Keratinocyte (primary cell): ENCODE measurements around the gene PREB. TPM values are rescaled to one million over a fixed set of nuclear protein-coding genes. Genes with fewer than 3 reads are reported as not detected.

ENCODE experiments used
- DNase-seq: peaks from one replicate; pipeline ENCODE4 v3.0.0-alpha.2; 2011; ENCODE audit warnings: low read depth, missing footprints, low spot score
- FAIRE-seq: peaks from 2 replicates; lab custom pipeline; 2011; peaks lifted over from hg19 to GRCh38; lab: Jason Lieb, UNC
- H2AFZ ChIP-seq: 2 replicates; pipeline ENCODE4 v1.6.0; 2012; ENCODE audit warnings: low read length, control low read depth, inconsistent platforms; ENCODE audit not compliant: control insufficient read depth
- H3K27ac ChIP-seq: 2 replicates; pipeline ENCODE4 v1.5.1; 2011; ENCODE audit warnings: low read length; ENCODE audit not compliant: control insufficient read depth, insufficient read depth
- H3K27me3 ChIP-seq: 3 replicates; pipeline ENCODE4 v1.6.0; 2011; ENCODE audit warnings: low read length; ENCODE audit not compliant: control insufficient read depth, insufficient read depth; ENCODE audit errors: extremely low read depth
- H3K36me3 ChIP-seq, 2 experiments: 2 replicates in 1 of 2; 3 replicates in 1 of 2; pipeline ENCODE4 v1.5.1; 2011; ENCODE audit warnings: low read length in 2 of 2, mild to moderate bottlenecking in 1 of 2; ENCODE audit not compliant: control insufficient read depth in 2 of 2, insufficient read depth in 2 of 2; ENCODE audit errors: extremely low read depth in 1 of 2
- H3K4me1 ChIP-seq: 3 replicates; pipeline ENCODE4 v1.5.1; 2011; ENCODE audit warnings: low read length; ENCODE audit not compliant: control insufficient read depth, insufficient read depth; ENCODE audit errors: extremely low read depth
- H3K4me2 ChIP-seq: 3 replicates; pipeline ENCODE4 v1.6.0; 2011; ENCODE audit warnings: low read depth, low read length; ENCODE audit not compliant: control insufficient read depth, insufficient read depth; ENCODE audit errors: extremely low read depth
- H3K4me3 ChIP-seq, 3 experiments: fragments of 200-600 bp in 1 of 3; sonication (generic) in 1 of 3; 2 replicates in 2 of 3; 3 replicates in 1 of 3; pipeline ENCODE4 v1.5.1; 2011 to 2016; ENCODE audit warnings: low read length in 3 of 3, mild to moderate bottlenecking in 3 of 3, control low read depth in 2 of 3, inconsistent platforms in 1 of 3, low read depth in 1 of 3, mixed read lengths in 1 of 3, mixed run types in 1 of 3, moderate library complexity in 1 of 3; ENCODE audit not compliant: control insufficient read depth in 2 of 3, insufficient read depth in 2 of 3; ENCODE audit errors: extremely low read depth in 1 of 3
- H3K79me2 ChIP-seq: 2 replicates; pipeline ENCODE4 v1.6.0; 2012; ENCODE audit warnings: low read length; ENCODE audit not compliant: control insufficient read depth, insufficient read depth
- H3K9ac ChIP-seq: 3 replicates; pipeline ENCODE4 v1.6.0; 2011; ENCODE audit warnings: low read length; ENCODE audit not compliant: control insufficient read depth, insufficient read depth; ENCODE audit errors: extremely low read depth
- H3K9me1 ChIP-seq: 3 replicates; pipeline ENCODE4 v1.6.0; 2011; ENCODE audit warnings: low read length; ENCODE audit not compliant: control insufficient read depth, insufficient read depth; ENCODE audit errors: extremely low read depth
- H3K9me3 ChIP-seq: 2 replicates; pipeline ENCODE4 v1.5.1; 2012; ENCODE audit warnings: low read depth, low read length; ENCODE audit not compliant: control insufficient read depth
- H4K20me1 ChIP-seq: 3 replicates; pipeline ENCODE4 v1.6.0; 2011; ENCODE audit warnings: low read length; ENCODE audit not compliant: control insufficient read depth, insufficient read depth; ENCODE audit errors: extremely low read depth
- CTCF ChIP-seq, 3 experiments: IDR thresholded peaks in 1 of 3; conservative IDR thresholded peaks in 1 of 3; optimal IDR thresholded peaks in 1 of 3; 2 replicates in 2 of 3; 3 replicates in 1 of 3; pipeline versions ENCODE3 to v1.5.1; 2011; ENCODE audit warnings: low read length in 3 of 3, mild to moderate bottlenecking in 3 of 3, moderate library complexity in 2 of 3, control low read depth in 1 of 3, inconsistent platforms in 1 of 3; ENCODE audit not compliant: insufficient read depth in 2 of 3; ENCODE audit errors: extremely low read depth in 1 of 3
- EZH2 ChIP-seq: IDR thresholded peaks from one replicate; pipeline ENCODE4 v1.6.1; 2012; ENCODE audit warnings: inconsistent platforms, mild to moderate bottlenecking, low read length, moderate library complexity
- dilution Hi-C: fragments of 300-500 bp; cut with MboI; formaldehyde crosslinking; loops from one replicate; pipeline ENCODE4 v1.7.0; 2020; ENCODE audit warnings: low sequenced_read_pairs; ENCODE audit not compliant: extremely low pct_ligation_motif_present
- polyA plus RNA-seq, 5 experiments: library from polyadenylated mRNA; depleted of rRNA in 3 of 5; stranded (reverse) in 3 of 5; stranded (forward) in 1 of 5; unstranded in 1 of 5; fragments of >200 nt; gene quantifications; 1 replicate in 1 of 5; 2 replicates in 3 of 5; 3 replicates in 1 of 5; pipeline versions ENCODE4 v1.2.1 to v1.2.3, GENCODE V29; 2011 to 2012; ENCODE audit warnings: missing spikeins in 2 of 5, low read depth in 1 of 5, low replicate concordance in 1 of 5

Gene PREB
- polyA plus RNA-seq, 1 donor (not counting 4 experiments of a cell fraction or from before 2014, with no cell fraction given): 48.7 TPM

- no peaks in the 10 kb centered on the region for H3K9me1 ChIP-seq
- no peak for FAIRE-seq
Observed at GRCh38 chr2:27171351-27171848, 37.0 kb upstream of the PREB start.

GRCh38 chr2:27170581-27171337 lies 36.3 kb upstream of the PREB start:
- TF ChIP-seq CTCF (optimal IDR thresholded peaks at IDR 0.05 in 1 of 3, IDR thresholded peaks at IDR 0.05 in 1 of 3, conservative IDR thresholded peaks at IDR 0.05 in 1 of 3; ENCODE audit: extremely low read depth in 1 of 3, insufficient read depth in 2 of 3, low read length in 3 of 3): no peak
- no peak for TF ChIP-seq EZH2
- Histone ChIP-seq H3K9ac (no peak overlapping the region), H3K79me2 (no peaks in the 10 kb centered on the region), H3K36me3 (no peaks in the 10 kb centered on the region), H3K4me3 (no peak overlapping the region), H3K4me1 (no peaks in the 10 kb centered on the region), H2AFZ (no peak overlapping the region), H3K9me3 (no peaks in the 10 kb centered on the region), H3K27me3 (peaks cover 21% of the 10 kb centered on the region), H3K27ac (no peak overlapping the region), H3K9me1 (no peaks in the 10 kb centered on the region), H3K4me2 (no peak overlapping the region), H4K20me1 (no peaks in the 10 kb centered on the region)
- FAIRE-seq (no peak), DNase-seq (no peak)
- dilution Hi-C loops: no loop called here

More at GRCh38 chr2:27171351-27171848, 37.0 kb upstream of the PREB start:
- Histone ChIP-seq H3K79me2 (no peaks in the 10 kb centered on the region), H4K20me1 (no peaks in the 10 kb centered on the region), H3K9me3 (no peaks in the 10 kb centered on the region), H3K4me2 (no peak overlapping the region), H3K27ac (no peak overlapping the region), H3K27me3 (peaks cover 21% of the 10 kb centered on the region), H3K4me1 (no peaks in the 10 kb centered on the region), H3K9ac (no peak overlapping the region), H2AFZ (no peak overlapping the region), H3K4me3 (no peak overlapping the region), H3K36me3 (no peaks in the 10 kb centered on the region)
- no peak for DNase-seq
- no peak for TF ChIP-seq EZH2
- TF ChIP-seq CTCF (optimal IDR thresholded peaks at IDR 0.05 in 1 of 3, IDR thresholded peaks at IDR 0.05 in 1 of 3, conservative IDR thresholded peaks at IDR 0.05 in 1 of 3; ENCODE audit: extremely low read depth in 1 of 3, insufficient read depth in 2 of 3, low read length in 3 of 3): no peak
- dilution Hi-C loops: no loop called here
